A549 treated with AZD2906 at 1 μM for 4 hours (cell line): Measurements from ENCODE around the gene BEST1. TPM values are rescaled to one million over a fixed set of nuclear protein-coding genes. Genes with fewer than 3 reads are reported as not detected.

Source experiments
- total RNA-seq: library from RNA; stranded (reverse); fragments of 200-300 nt; extraction: Qiagen RNA extraction; gene quantifications from 5 replicates; pipeline ENCODE4 v1.2.3, GENCODE V29; 2022

BEST1 gene
- total RNA-seq, result 2.0 to 4.6 TPM (median 3.9 TPM) in 5 replicates

GRCh38 chr11:61950035-61950547, at the start of gene BEST1:
Gene BEST1 (plus strand): TSS chr11:61950351. CDS start chr11:61951807, 1,456 bp downstream.

GRCh38 chr11:61917334-61918109, 32.6 kb upstream of the BEST1 start, which contains the start of gene RAB3IL1:
Gene RAB3IL1 (minus strand): TSS chr11:61917566. CDS start chr11:61917367, 199 bp downstream.

GRCh38 chr11:61967116-61967923, 17.2 kb downstream of the BEST1 start, which contains the start of gene FTH1:
Gene FTH1 (minus strand): TSS chr11:61967634. CDS start chr11:61967425, 209 bp downstream.

Other genes with a start within 250 kb of the BEST1 start
- 15.2 to 19.2 TPM (median 18.1 TPM) in 5 replicates for gene MYRF, start 197.7 kb upstream of the BEST1 start, total RNA-seq
- gene TMEM258, start 157.8 kb upstream of the BEST1 start, total RNA-seq, result 211 to 237 TPM (median 223 TPM) in 5 replicates
- gene FEN1, start 157.4 kb upstream of the BEST1 start, total RNA-seq, result 88.3 to 102 TPM (median 93.5 TPM) in 5 replicates
- gene FADS1, start 133.3 kb upstream of the BEST1 start, total RNA-seq, result 190 to 240 TPM (median 225 TPM) in 5 replicates
- 378 to 446 TPM (median 411 TPM) in 5 replicates for gene FADS2, start 122.1 kb upstream of the BEST1 start, total RNA-seq
- gene FADS3, start 58.8 kb upstream of the BEST1 start, total RNA-seq, result 57.6 to 92.9 TPM (median 87.8 TPM) in 5 replicates
- gene RAB3IL1, start 32.8 kb upstream of the BEST1 start, total RNA-seq, result 17.9 to 26.3 TPM (median 22.5 TPM) in 5 replicates
- gene FTH1, start 17.3 kb downstream of the BEST1 start, total RNA-seq, result 9,641 to 22,049 TPM (median 20,385 TPM) in 5 replicates
- 44.5 to 52.0 TPM (median 50.4 TPM) in 5 replicates for gene INCENP, start 173.7 kb downstream of the BEST1 start, total RNA-seq
- gene SCGB1D1, start 239.9 kb downstream of the BEST1 start, total RNA-seq, result not detected in 5 replicates